Hematopoietic multipotent progenitor cell treated with erythropoietin and hydrocortisone succinate and interleukin-3 and kit ligand, for 6 days (in vitro differentiated cells): Measurements from ENCODE around the gene HDAC10.

Source experiments
- DNase-seq: peaks from one replicate; pipeline ENCODE4 v3.0.0-alpha.2; 2015

HDAC10 gene

DNA sequence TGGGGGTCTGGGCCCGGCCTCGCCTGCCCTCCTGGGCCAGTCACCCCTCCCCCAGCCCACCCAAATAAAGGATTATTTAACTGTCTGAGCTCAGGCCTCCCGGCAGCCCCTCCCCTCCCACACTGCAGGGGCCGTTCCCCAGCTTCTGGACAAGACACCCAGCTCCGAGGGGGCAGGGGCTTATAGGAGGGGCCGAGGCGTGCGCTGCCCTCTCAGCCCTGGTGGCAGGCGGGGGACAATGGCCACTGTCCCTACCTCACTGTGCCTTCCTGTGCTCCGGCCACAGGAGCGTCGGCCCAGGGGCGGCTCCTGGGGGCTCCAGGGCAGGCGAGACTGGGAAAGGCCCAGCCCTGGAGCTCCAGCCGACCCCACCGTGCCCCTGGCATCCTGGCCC lies 52.4 kb downstream of the HDAC10 start:
- no peak for DNase-seq

- DNase-seq, result no peak
Measured at GRCh38 chr22:50197856-50198623, 53.0 kb downstream of the HDAC10 start.

DNA sequence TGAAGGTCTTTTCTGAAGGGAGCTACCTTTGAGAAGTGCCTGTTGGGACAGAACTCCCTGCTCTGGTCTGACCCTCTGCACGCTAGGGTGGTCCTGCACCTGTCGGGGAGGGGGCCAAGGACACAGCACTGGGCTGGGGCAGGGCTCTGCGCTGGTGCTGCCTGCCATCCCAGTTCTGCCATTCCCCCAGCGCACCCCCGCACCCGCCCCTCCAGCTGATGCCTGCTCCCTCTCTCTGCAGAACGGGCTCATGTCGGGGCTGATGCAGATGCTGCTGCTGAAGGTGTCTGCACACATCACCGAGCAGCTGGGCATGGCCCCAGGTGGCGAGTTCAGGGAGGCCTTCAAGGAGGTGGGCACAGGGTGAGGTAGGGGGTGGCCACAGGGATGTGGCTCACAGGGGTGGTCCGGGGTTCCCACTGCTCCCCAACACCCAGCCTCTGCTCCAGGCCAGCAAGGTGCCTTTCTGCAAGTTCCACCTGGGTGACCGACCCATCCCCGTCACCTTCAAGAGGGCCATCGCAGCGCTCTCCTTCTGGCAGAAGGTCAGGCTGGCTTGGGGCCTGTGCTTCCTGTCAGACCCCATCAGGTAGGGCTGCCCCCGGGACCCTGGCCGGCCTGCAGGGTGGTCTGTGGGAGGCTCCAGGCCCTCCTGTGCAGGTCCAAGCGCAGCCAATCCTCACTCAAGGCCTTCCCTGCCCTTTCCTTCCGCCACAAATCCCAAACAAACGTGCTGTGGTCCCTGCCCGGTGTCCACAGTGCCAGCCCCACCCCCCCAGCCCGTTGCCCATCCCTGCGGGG lies 53.9 kb downstream of the HDAC10 start:
- DNase-seq, result no peak

- DNase-seq, result no peak
Measured at GRCh38 chr22:50196256-50196655, 54.8 kb downstream of the HDAC10 start.
